ENCODE results near the gene CNOT9. TPM values are rescaled to one million over a fixed set of nuclear protein-coding genes. Genes with fewer than 3 reads are reported as not detected.
A peak's percentile ranks its signal among the peaks of the same experiment; 100 is the strongest.
"Not testable (repeated sequence)": the region's sequence is repeated elsewhere in the genome, so short reads cannot be mapped to it uniquely, and the experiment has no call there.

The CNOT9 gene
- total and polyA plus RNA-seq, 12 donors = 20.4 to 58.5 (median 38.5) TPM

GRCh38 chr2:218547511-218547910, 21.1 kb upstream of the CNOT9 start:
- DNase-seq = no peak
- peaks cover 0 to 66% of the 10 kb centered on the region in 2 donors for H3K36me3 ChIP-seq (replicated peaks in 1 of 2)
- H3K27me3 ChIP-seq = no peaks in the 10 kb centered on the region
- H3K9me3 ChIP-seq (replicated peaks in 1 of 3) = no peaks in the 10 kb centered on the region
- H3K4me3 ChIP-seq = no peak overlapping the region
- intact Hi-C loops (cut with DNase I) = no loop called here
- H3K4me1 ChIP-seq (replicated peaks in 1 of 2) = no peaks in the 10 kb centered on the region
- TF ChIP-seq CTCF (IDR thresholded peaks at IDR 0.05) (no peak), POLR2A (IDR thresholded peaks at IDR 0.05) (no peak)
- no peak overlapping the region for H3K27ac ChIP-seq

GRCh38 chr2:218547978-218548377, 20.7 kb upstream of the CNOT9 start:
- intact Hi-C loops (cut with DNase I) = no loop called here
- peaks cover 0 to 68% of the 10 kb centered on the region in 2 donors for H3K36me3 ChIP-seq (replicated peaks in 1 of 2)
- H3K4me1 ChIP-seq (replicated peaks in 1 of 2) = no peaks in the 10 kb centered on the region
- no peaks in the 10 kb centered on the region for H3K27me3 ChIP-seq
- TF ChIP-seq CTCF (IDR thresholded peaks at IDR 0.05) (no peak), POLR2A (IDR thresholded peaks at IDR 0.05) (no peak)
- no peak overlapping the region for H3K27ac ChIP-seq
- no peaks in the 10 kb centered on the region for H3K9me3 ChIP-seq (replicated peaks in 1 of 3)
- DNase-seq = no peak
- H3K4me3 ChIP-seq = no peak overlapping the region

- H3K4me3 ChIP-seq; H3K27ac ChIP-seq; H3K27me3 ChIP-seq; H3K9me3 ChIP-seq (replicated peaks in 1 of 3); DNase-seq; intact Hi-C loops (cut with DNase I): not testable (repeated sequence)
- WGBS, 4 donors = 94 to 99% (median 98%) methylated on average over 3 of the region's 3 CpGs
- H3K4me1 ChIP-seq (replicated peaks in 1 of 2) = peaks cover 0 to 17% of the 10 kb centered on the region in 2 donors
- H3K36me3 ChIP-seq (replicated peaks in 1 of 2) = peaks cover 0 to 42% of the 10 kb centered on the region in 2 donors
Measured at GRCh38 chr2:218554225-218554624, 14.4 kb upstream of the CNOT9 start.

- intact Hi-C loops (cut with DNase I) = no loop called here
- 88 to 92% (median 90%) methylated on average over 4 of the region's 4 CpGs for WGBS, 4 donors
- H3K4me1 ChIP-seq (replicated peaks in 1 of 2) = peaks cover 0 to 19% of the 10 kb centered on the region in 2 donors
- no peak overlapping the region for H3K4me3 ChIP-seq
- no peak for DNase-seq
- H3K27ac ChIP-seq = no peak overlapping the region
- TF ChIP-seq CTCF (IDR thresholded peaks at IDR 0.05) (no peak), POLR2A (IDR thresholded peaks at IDR 0.05) (no peak)
- H3K27me3 ChIP-seq = no peaks in the 10 kb centered on the region
- H3K36me3 ChIP-seq (replicated peaks in 1 of 2) = peaks cover 0 to 42% of the 10 kb centered on the region in 2 donors
- no peaks in the 10 kb centered on the region for H3K9me3 ChIP-seq (replicated peaks in 1 of 3)
Measured at GRCh38 chr2:218555527-218555926, 13.1 kb upstream of the CNOT9 start.

GRCh38 chr2:218557941-218558340, 10.7 kb upstream of the CNOT9 start:
- Histone ChIP-seq H3K27me3 (no peaks in the 10 kb centered on the region), H3K27ac (peak overlapping the region in 1 of 5 donors; percentile 9), H3K9me3 (replicated peaks in 1 of 3) (no peaks in the 10 kb centered on the region), H3K4me1 (replicated peaks in 1 of 2) (peaks cover 0 to 19% of the 10 kb centered on the region in 2 donors), H3K4me3 (no peak overlapping the region), H3K36me3 (replicated peaks in 1 of 2) (peaks cover 0 to 21% of the 10 kb centered on the region in 2 donors)
- WGBS, 4 donors = 13 to 22% (median 16%) methylated on average over 2 of the region's 2 CpGs
- no peak for TF ChIP-seq POLR2A (IDR thresholded peaks at IDR 0.05)
- intact Hi-C loops (cut with DNase I) = no loop called here
- DNase-seq = no peak
